SU-DHL-6 (cell line): ENCODE measurements around the gene C1GALT1.

Experiments used
- H2AFZ ChIP-seq: fragments of 200-600 bp; sonication (generic); 2 replicates; pipeline ENCODE4 v1.6.1; 2014; ENCODE audit warnings: low read depth, mild to moderate bottlenecking, moderate library complexity, mixed read lengths, antibody characterized with exemption, low read length; ENCODE audit not compliant: severe bottlenecking
- H3F3A ChIP-seq: fragments of 200-600 bp; shearing (Covaris generic); 2 replicates; pipeline ENCODE4 v1.6.0; 2016; ENCODE audit warnings: antibody characterized with exemption, mild to moderate bottlenecking; ENCODE audit not compliant: insufficient read depth
- H3K27ac ChIP-seq: fragments of 200-600 bp; sonication (generic); 2 replicates; pipeline ENCODE4 v1.5.1; 2016; ENCODE audit warnings: low read depth, mild to moderate bottlenecking, low read length, moderate library complexity, mixed read lengths
- H3K27me3 ChIP-seq: fragments of 200-600 bp; sonication (generic), shearing (Covaris generic); 2 replicates; pipeline ENCODE4 v1.6.0; 2014; ENCODE audit warnings: mild to moderate bottlenecking, low read length
- H3K36me3 ChIP-seq: fragments of 200-600 bp; sonication (generic); 2 replicates; pipeline ENCODE4 v1.6.1; 2014; ENCODE audit warnings: mild to moderate bottlenecking, low read length, mixed read lengths
- H3K4me2 ChIP-seq: fragments of 300-600, 200-600 bp; shearing (Covaris generic), sonication (generic); 2 replicates; pipeline ENCODE4 v1.6.0; 2014; ENCODE audit warnings: low read length, low read depth, mild to moderate bottlenecking; ENCODE audit not compliant: poor library complexity, severe bottlenecking
- H3K4me3 ChIP-seq: fragments of 200-600 bp; sonication (generic); 2 replicates; pipeline ENCODE4 v1.5.1; 2014; ENCODE audit warnings: antibody characterized with exemption, low read length, mild to moderate bottlenecking, mixed read lengths; ENCODE audit not compliant: insufficient read depth, poor library complexity, severe bottlenecking
- H3K79me2 ChIP-seq: fragments of 200-600 bp; sonication (generic); 2 replicates; pipeline ENCODE4 v1.6.1; 2014; ENCODE audit warnings: mild to moderate bottlenecking, low read length, moderate library complexity; ENCODE audit not compliant: insufficient read depth
- H3K9ac ChIP-seq: fragments of 200-600 bp; sonication (generic); 2 replicates; pipeline ENCODE4 v1.7.0; 2014; ENCODE audit warnings: mild to moderate bottlenecking, low read length
- H3K9me2 ChIP-seq: fragments of 200-600 bp; sonication (generic); replicated peaks from 2 replicates; pipeline ENCODE4 v1.6.1; 2014; ENCODE audit warnings: low read length; ENCODE audit not compliant: insufficient read depth
- H3K9me3 ChIP-seq: fragments of 200-600 bp; sonication (generic); 2 replicates; pipeline ENCODE4 v1.6.1; 2014; ENCODE audit warnings: low read length, mixed read lengths; ENCODE audit not compliant: insufficient read depth
- H4K20me1 ChIP-seq: fragments of 200-600 bp; sonication (generic); 2 replicates; pipeline ENCODE4 v1.6.1; 2014; ENCODE audit warnings: low read depth, mild to moderate bottlenecking, antibody characterized with exemption, low read length, moderate library complexity, mixed read lengths
- CTCF ChIP-seq: fragments of 200-600 bp; sonication (generic); IDR thresholded peaks from one replicate; pipeline ENCODE4 v1.5.1; 2017; ENCODE audit warnings: antibody characterized with exemption, mild to moderate bottlenecking, low read length, moderate library complexity; ENCODE audit not compliant: insufficient read depth, poor library complexity, severe bottlenecking
- EZH2phosphoT487 ChIP-seq: fragments of 200-600 bp; sonication (generic), shearing (Covaris generic); conservative IDR thresholded peaks from 2 replicates; pipeline ENCODE4 v1.6.1; 2018; ENCODE audit warnings: mild to moderate bottlenecking, antibody characterized with exemption, low read length, moderate library complexity, mixed read lengths

The C1GALT1 gene

GRCh38 chr7:7220821-7221220 is 38.5 kb downstream of the C1GALT1 start:
- Histone ChIP-seq H3K36me3 (peaks cover 42% of the 10 kb centered on the region), H3K79me2 (peaks cover 89% of the 10 kb centered on the region), H3K4me3 (no peak overlapping the region), H3K4me2 (no peak overlapping the region), H3K27ac (no peak overlapping the region), H2AFZ (no peak overlapping the region), H3K9ac (no peak overlapping the region), H3K9me3 (no peaks in the 10 kb centered on the region), H4K20me1 (peaks cover 3% of the 10 kb centered on the region; the same call in 1 of the 2 replicates), H3K9me2 (no peaks in the 10 kb centered on the region), H3F3A (0 out of 2 replicates have a peak, but pooled peaks cover 10% of the 10 kb centered on the region), H3K27me3 (no peaks in the 10 kb centered on the region)
- no peak for TF ChIP-seq CTCF
- no peak for TF ChIP-seq EZH2phosphoT487

- no peak for TF ChIP-seq CTCF
- TF ChIP-seq EZH2phosphoT487, result no peak
- no peak overlapping the region for H3K4me2 ChIP-seq
- H3K9ac ChIP-seq, result no peak overlapping the region
- H3F3A ChIP-seq, result 0 out of 2 replicates have a peak, but pooled peaks cover 10% of the 10 kb centered on the region
- H3K27me3 ChIP-seq, result no peaks in the 10 kb centered on the region
- peaks cover 90% of the 10 kb centered on the region for H3K79me2 ChIP-seq
- peaks cover 3% of the 10 kb centered on the region; the same call in 1 of the 2 replicates for H4K20me1 ChIP-seq
- H3K9me3 ChIP-seq, result no peaks in the 10 kb centered on the region
- H3K27ac ChIP-seq, result no peak overlapping the region
- no peak overlapping the region for H2AFZ ChIP-seq
- no peak overlapping the region for H3K4me3 ChIP-seq
- peaks cover 42% of the 10 kb centered on the region for H3K36me3 ChIP-seq
- H3K9me2 ChIP-seq, result no peaks in the 10 kb centered on the region
Measured at GRCh38 chr7:7221599-7222038, 39.3 kb downstream of the C1GALT1 start.

GRCh38 chr7:7223250-7223649 is 40.9 kb downstream of the C1GALT1 start:
- peaks cover 3% of the 10 kb centered on the region; the same call in 1 of the 2 replicates for H4K20me1 ChIP-seq
- H2AFZ ChIP-seq, result no peak overlapping the region
- no peak overlapping the region for H3K9ac ChIP-seq
- no peaks in the 10 kb centered on the region for H3K27me3 ChIP-seq
- peaks cover 39% of the 10 kb centered on the region for H3K36me3 ChIP-seq
- no peak overlapping the region for H3K4me2 ChIP-seq
- no peaks in the 10 kb centered on the region for H3K9me2 ChIP-seq
- no peak overlapping the region for H3K27ac ChIP-seq
- TF ChIP-seq EZH2phosphoT487, result no peak
- no peak for TF ChIP-seq CTCF
- H3K9me3 ChIP-seq, result no peaks in the 10 kb centered on the region
- H3K4me3 ChIP-seq, result no peak overlapping the region
- peaks cover 88% of the 10 kb centered on the region for H3K79me2 ChIP-seq
- 0 out of 2 replicates have a peak, but pooled peaks cover 6% of the 10 kb centered on the region for H3F3A ChIP-seq
